ENCODE results near the gene OPCML.

Gene OPCML

GRCh38 chr11:132773751-132774150 is 758.5 kb downstream of the OPCML start:
- ChIA-PET POLR2A (no interaction called here), CTCF (interaction anchor here (0.6 kb wide), 1 partner anchor 136 kb away, joined by 3 read pairs; no protein-coding TSS in a partner anchor)
- no peak overlapping the region for H3K4me3 ChIP-seq (ENCODE audit: low read depth, low read length)
- no peak for TF ChIP-seq CTCF (IDR thresholded peaks at IDR 0.05; ENCODE audit: insufficient read depth, low read length, missing control alignments)
- DNase-seq (ENCODE audit: low read depth, low spot score): no peak

- TF ChIP-seq CTCF (IDR thresholded peaks at IDR 0.05; ENCODE audit: insufficient read depth, low read length, missing control alignments): no peak
- no peak for DNase-seq (ENCODE audit: low read depth, low spot score)
- POLR2A ChIA-PET: no interaction called here
- CTCF ChIA-PET: interaction anchor here (0.6 kb wide), 1 partner anchor 135 kb away, joined by 3 read pairs; no protein-coding TSS in a partner anchor
- no peak overlapping the region for H3K4me3 ChIP-seq (ENCODE audit: low read depth, low read length)
These were observed 759.4 kb downstream of the OPCML start for GRCh38 chr11:132772703-132773545.

- CTCF ChIA-PET: no interaction called here
- no peak overlapping the region for H3K4me3 ChIP-seq (ENCODE audit: low read depth, low read length)
- no peak for DNase-seq (ENCODE audit: low read depth, low spot score)
- TF ChIP-seq CTCF (IDR thresholded peaks at IDR 0.05; ENCODE audit: insufficient read depth, low read length, missing control alignments): no peak
- POLR2A ChIA-PET: no interaction called here
These were observed 760.6 kb downstream of the OPCML start for GRCh38 chr11:132771746-132772145.

- CTCF ChIA-PET: no interaction called here
- POLR2A ChIA-PET: no interaction called here
- TF ChIP-seq CTCF (IDR thresholded peaks at IDR 0.05; ENCODE audit: insufficient read depth, low read length, missing control alignments): no peak
- H3K4me3 ChIP-seq (ENCODE audit: low read depth, low read length): no peak overlapping the region
- DNase-seq (ENCODE audit: low read depth, low spot score): no peak
These were observed 761.3 kb downstream of the OPCML start for GRCh38 chr11:132770829-132771530.

- ChIA-PET POLR2A (no interaction called here), CTCF (interaction anchor here (1.7 kb wide), 1 partner anchor 83 kb away, joined by 3 read pairs; no protein-coding TSS in a partner anchor)
These were observed 768.8 kb downstream of the OPCML start for GRCh38 chr11:132763503-132763902.

More at GRCh38 chr11:132763503-132763902, 768.8 kb downstream of the OPCML start:
- DNase-seq (ENCODE audit: low read depth, low spot score): no peak
- H3K4me3 ChIP-seq (ENCODE audit: low read depth, low read length): no peak overlapping the region
- TF ChIP-seq CTCF (IDR thresholded peaks at IDR 0.05; ENCODE audit: insufficient read depth, low read length, missing control alignments): no peak
